ENCODE measurements around the gene MAP3K1. TPM values are rescaled to one million over a fixed set of nuclear protein-coding genes. Genes with fewer than 3 reads are reported as not detected.

The MAP3K1 gene
- polyA plus RNA-seq, 4 donors = 4.9 to 20.1 (median 5.8) TPM

DNA sequence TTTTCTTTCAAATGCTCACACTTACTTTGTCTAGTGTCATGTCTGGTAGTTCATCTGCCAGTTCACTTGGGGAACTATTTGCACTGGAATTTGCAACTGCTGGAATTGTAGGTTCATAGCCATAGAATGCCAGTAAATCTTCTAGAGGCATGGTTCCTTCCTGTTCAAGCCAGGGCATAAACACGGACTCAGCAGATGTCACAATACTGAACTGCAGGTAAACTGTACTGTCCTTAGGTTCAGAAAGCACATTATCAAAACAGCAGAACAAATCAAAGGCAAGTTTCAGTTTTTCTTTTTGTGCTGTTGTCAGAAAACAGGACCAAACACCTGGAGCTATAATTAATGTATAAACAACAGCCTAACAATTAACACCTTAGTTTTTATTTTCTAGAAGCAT, 123.5 kb downstream of the MAP3K1 start:
- 74 to 80% (median 76%) methylated on average over 1 of the region's 1 CpG for WGBS, 3 donors
- no peaks in the 10 kb centered on the region for H3K4me1 ChIP-seq (ENCODE audit: control insufficient read depth in 3 of 3, insufficient read depth in 2 of 3, low read depth in 1 of 3, low read length in 2 of 3)
- DNase-seq = peak in 1 of 2 donors; percentile 43
- FAIRE-seq = no peak
- H3K27ac ChIP-seq (ENCODE audit: low read depth in 1 of 3, low read length in 2 of 3) = no peak overlapping the region
- H3K9me3 ChIP-seq (ENCODE audit: control insufficient read depth in 2 of 2, insufficient read depth in 1 of 2, low read depth in 1 of 2, low read length in 1 of 2) = no peaks in the 10 kb centered on the region
- H3K27me3 ChIP-seq (ENCODE audit: control insufficient read depth in 3 of 3, insufficient read depth in 3 of 3, low read length in 3 of 3) = no peaks in the 10 kb centered on the region
- H3K4me3 ChIP-seq (ENCODE audit: low read depth in 1 of 3, low read length in 3 of 3) = no peak overlapping the region
- peaks cover 15 to 41% (median 24%) of the 10 kb centered on the region in 3 donors for H3K36me3 ChIP-seq (ENCODE audit: control insufficient read depth in 3 of 3, insufficient read depth in 2 of 3, low read depth in 1 of 3, low read length in 3 of 3)

DNA sequence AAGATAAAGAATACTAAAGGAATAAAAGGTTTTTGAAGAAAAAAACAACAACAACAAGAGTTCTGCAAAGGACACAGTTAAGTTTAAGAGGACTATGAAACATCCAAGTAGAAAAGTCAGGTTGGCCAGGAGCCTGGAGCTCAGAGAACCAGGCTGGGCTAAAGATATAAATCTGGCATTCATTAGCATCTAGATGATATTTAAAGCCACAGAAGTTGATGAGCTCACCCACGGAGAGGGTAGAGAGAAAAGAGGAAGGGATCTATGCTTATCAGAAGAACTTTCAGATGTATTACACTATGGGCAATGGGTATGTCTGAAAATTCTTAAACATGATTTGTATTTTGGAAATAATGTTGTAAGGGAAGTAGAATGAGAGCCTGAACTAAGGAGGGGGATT, 126.6 kb downstream of the MAP3K1 start:
- FAIRE-seq = no peak
- WGBS, 3 donors = 56 to 88% (median 68%) methylated on average over 1 of the region's 1 CpG
- H3K27ac ChIP-seq (ENCODE audit: low read depth in 1 of 3, low read length in 2 of 3) = no peak overlapping the region

More for the DNA sequence above, 126.6 kb downstream of the MAP3K1 start:
- no peaks in the 10 kb centered on the region for H3K4me1 ChIP-seq (ENCODE audit: control insufficient read depth in 3 of 3, insufficient read depth in 2 of 3, low read depth in 1 of 3, low read length in 2 of 3)
- H3K27me3 ChIP-seq (ENCODE audit: control insufficient read depth in 3 of 3, insufficient read depth in 3 of 3, low read length in 3 of 3) = no peaks in the 10 kb centered on the region
- H3K36me3 ChIP-seq (ENCODE audit: control insufficient read depth in 3 of 3, insufficient read depth in 2 of 3, low read depth in 1 of 3, low read length in 3 of 3) = peaks cover 16 to 36% (median 24%) of the 10 kb centered on the region in 3 donors
- H3K9me3 ChIP-seq (ENCODE audit: control insufficient read depth in 2 of 2, insufficient read depth in 1 of 2, low read depth in 1 of 2, low read length in 1 of 2) = no peaks in the 10 kb centered on the region
- no peak for DNase-seq
- H3K4me3 ChIP-seq (ENCODE audit: low read depth in 1 of 3, low read length in 3 of 3) = no peak overlapping the region

Other genes starting within 250 kb of the MAP3K1 start
- 10 to 100 TPM; 10.1 to 29.2 (median 15.0) TPM for gene SETD9, start 94.0 kb downstream of the MAP3K1 start, polyA plus RNA-seq
- 10 to 100 TPM in 3 of 4 donors, 1 to 10 TPM in 1; 7.1 to 35.4 (median 28.6) TPM for gene MIER3, start 136.6 kb downstream of the MAP3K1 start, polyA plus RNA-seq

Data from small intestine (tissue), 7 donors.